ENCODE results near the gene NUP188.
A peak's percentile ranks its signal among the peaks of the same experiment; 100 is the strongest.

The NUP188 gene

GRCh38 chr9:128947527-128948301, at the start of gene NUP188, which contains the start of gene DOLK (continued):
- peak; percentile 9; the same call in 1 of the 2 replicates for TF ChIP-seq ZBTB44 (tag by site-specific recombination; IDR thresholded peaks at IDR 0.05)
- TF ChIP-seq SCRT1 (tag by site-specific recombination; IDR thresholded peaks at IDR 0.05; ENCODE audit: borderline replicate concordance), result no peak
- no peak for TF ChIP-seq ZNF423 (tag by site-specific recombination; IDR thresholded peaks at IDR 0.05)
- peak; percentile 83 for TF ChIP-seq ZNF501 (tag by site-specific recombination; IDR thresholded peaks at IDR 0.05)
- peak; percentile 76 for TF ChIP-seq HIC1 (tag by site-specific recombination; IDR thresholded peaks at IDR 0.05)
- no peak for TF ChIP-seq ZNF362 (tag by site-specific recombination; IDR thresholded peaks at IDR 0.05)
- peak; percentile 98 for TF ChIP-seq YY1 (tag by site-specific recombination; IDR thresholded peaks at IDR 0.05)
- peak; percentile 38; the same call in 1 of the 2 replicates for TF ChIP-seq ZNF169 (tag by site-specific recombination; IDR thresholded peaks at IDR 0.05)
- no peak for TF ChIP-seq HOXD13 (CRISPR knock-in tag; IDR thresholded peaks at IDR 0.05; ENCODE audit: borderline replicate concordance)
- no peak for TF ChIP-seq ZNF426 (tag by site-specific recombination; IDR thresholded peaks at IDR 0.05)
- TF ChIP-seq ZNF701 (tag by site-specific recombination; IDR thresholded peaks at IDR 0.05), result no peak
- TF ChIP-seq CTCF (tag by site-specific recombination; IDR thresholded peaks at IDR 0.05), result no peak
- TF ChIP-seq SP2 (tag by site-specific recombination; IDR thresholded peaks at IDR 0.05), result peak; percentile 89
- TF ChIP-seq ZXDB (tag by site-specific recombination; IDR thresholded peaks at IDR 0.05), result peak; percentile 87
- TF ChIP-seq ZNF350 (tag by site-specific recombination; IDR thresholded peaks at IDR 0.05), result no peak
- TF ChIP-seq ZNF398 (tag by site-specific recombination; IDR thresholded peaks at IDR 0.05), result peak; percentile 47; the same call in 1 of the 2 replicates
- TF ChIP-seq ZNF518A (tag by site-specific recombination; conservative IDR thresholded peaks at IDR 0.05; ENCODE audit: low read depth), result no peak
- TF ChIP-seq ZNF513 (tag by site-specific recombination; IDR thresholded peaks at IDR 0.05), result no peak
- TF ChIP-seq ZBTB26 (tag by site-specific recombination; optimal IDR thresholded peaks at IDR 0.05), result peak; percentile 98
- no peak for TF ChIP-seq IKZF3 (tag by site-specific recombination; IDR thresholded peaks at IDR 0.05)

Data from HEK293 (cell line).